GM19238 (cell line): ENCODE measurements around the gene ZNF362.
"Not testable (repeated sequence)": the region's sequence is repeated elsewhere in the genome, so short reads cannot be mapped to it uniquely, and the experiment has no call there.

Source experiments
- DNase-seq: peaks from one replicate; pipeline ENCODE4 v3.0.0; 2011; ENCODE audit warnings: low spot score; ENCODE audit not compliant: insufficient read length

ZNF362 gene

DNA sequence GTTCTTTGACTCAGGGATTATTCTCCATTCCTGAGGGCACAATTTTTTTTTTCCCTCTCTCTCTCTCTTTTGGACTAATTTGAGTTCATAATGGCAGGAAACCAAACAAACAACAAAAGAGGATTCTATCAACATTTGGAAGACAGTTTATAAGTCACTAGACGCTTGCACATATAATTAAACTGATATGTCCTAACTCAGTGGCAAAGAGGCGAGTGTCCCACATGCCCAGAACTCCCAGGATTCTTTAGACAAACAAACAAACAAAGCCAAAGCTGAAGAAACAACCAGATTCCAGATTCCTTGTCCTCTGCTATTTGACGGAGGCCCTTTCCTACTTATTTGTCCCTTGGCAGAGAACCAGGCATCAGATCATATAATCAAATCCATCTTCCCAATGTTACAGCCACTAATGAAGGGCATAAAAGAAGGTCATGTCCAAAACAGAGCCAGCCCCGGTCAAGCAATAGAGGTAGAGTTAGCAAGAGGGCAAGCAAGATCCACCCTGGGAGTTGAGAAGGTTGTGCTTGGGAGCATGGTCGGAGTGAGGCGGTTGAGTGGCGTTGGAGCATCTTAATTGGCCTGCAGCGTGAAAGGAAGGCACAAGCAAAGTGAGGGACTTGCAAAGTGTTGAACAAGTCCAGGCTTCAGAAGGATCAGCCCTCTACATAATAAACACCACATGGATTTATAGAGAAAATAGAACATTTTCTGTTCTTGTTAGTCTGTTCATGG lies 30.3 kb downstream of the ZNF362 start:
- no peak for DNase-seq

DNA sequence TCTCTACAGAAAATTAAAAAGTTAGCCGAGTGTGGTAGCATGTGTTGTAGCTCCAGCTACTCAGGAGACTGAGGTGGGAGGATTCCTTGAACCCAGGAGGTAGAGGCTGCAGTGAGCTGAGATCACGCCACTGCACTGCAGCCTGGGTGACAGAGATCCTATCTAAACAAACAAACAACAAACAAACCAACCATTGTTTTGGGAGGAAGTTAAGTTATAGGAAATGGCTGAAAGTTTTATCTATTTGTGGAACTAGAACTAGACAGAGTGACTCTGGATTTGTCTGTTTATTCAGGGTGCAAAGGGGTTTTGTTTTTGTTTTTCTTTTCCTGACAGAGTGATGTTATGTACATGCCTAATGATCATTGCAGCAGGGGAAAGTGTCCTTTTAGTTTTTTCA lies 31.0 kb downstream of the ZNF362 start:
- no peak for DNase-seq

DNA sequence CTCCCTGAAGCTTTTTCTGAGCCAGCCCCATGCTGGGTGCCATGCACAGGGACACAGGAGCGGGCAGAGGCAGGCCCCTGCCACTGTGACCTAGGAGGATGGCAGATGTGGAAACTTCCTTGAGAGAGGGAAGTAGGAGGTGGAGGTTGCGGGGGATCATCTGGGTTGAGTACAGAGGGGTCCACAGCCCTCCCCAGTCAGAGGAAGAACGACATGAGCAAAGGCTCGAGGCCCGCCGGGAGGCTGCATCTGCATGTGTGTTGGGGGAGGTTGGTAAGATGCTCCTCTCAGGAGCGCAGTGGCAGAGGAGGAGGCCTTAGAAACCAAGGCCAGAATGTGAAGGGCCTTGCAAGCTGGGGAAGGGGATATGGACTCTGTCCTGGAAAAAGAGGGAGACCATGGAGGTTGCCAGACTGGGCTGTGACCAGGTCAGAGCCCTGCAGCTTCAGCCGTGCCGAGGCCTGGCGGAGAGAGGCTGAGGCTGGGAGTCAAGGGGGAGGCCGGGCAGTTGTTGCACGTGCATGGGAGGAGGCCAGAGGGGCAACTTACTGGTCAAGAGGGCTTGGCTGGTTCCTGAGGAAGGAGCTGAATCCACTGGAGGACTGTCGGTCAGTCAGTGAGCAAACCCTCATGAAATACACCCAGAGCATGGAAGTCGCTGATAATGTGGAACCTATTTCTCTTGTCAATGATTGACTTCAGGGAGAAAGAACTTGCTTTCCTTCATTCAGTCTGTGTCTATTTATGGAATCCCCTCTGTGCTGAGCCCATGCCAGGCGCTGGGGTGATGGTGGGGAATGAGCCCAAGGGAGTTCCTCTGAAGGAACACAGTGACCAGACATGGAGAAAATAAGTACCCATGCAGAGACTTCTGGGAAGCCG lies 32.9 kb downstream of the ZNF362 start:
- no peak for DNase-seq

- no peak for DNase-seq
Observed at GRCh38 chr1:33289858-33290154, 33.5 kb downstream of the ZNF362 start.

- DNase-seq: not testable (repeated sequence)
Observed at GRCh38 chr1:33290615-33291014, 34.3 kb downstream of the ZNF362 start.

GRCh38 chr1:33292726-33293340 lies 36.5 kb downstream of the ZNF362 start:
- no peak for DNase-seq

GRCh38 chr1:33294071-33295010 lies 38.0 kb downstream of the ZNF362 start:
- DNase-seq: no peak

- no peak for DNase-seq
Observed at GRCh38 chr1:33295023-33295422, 38.7 kb downstream of the ZNF362 start.

DNA sequence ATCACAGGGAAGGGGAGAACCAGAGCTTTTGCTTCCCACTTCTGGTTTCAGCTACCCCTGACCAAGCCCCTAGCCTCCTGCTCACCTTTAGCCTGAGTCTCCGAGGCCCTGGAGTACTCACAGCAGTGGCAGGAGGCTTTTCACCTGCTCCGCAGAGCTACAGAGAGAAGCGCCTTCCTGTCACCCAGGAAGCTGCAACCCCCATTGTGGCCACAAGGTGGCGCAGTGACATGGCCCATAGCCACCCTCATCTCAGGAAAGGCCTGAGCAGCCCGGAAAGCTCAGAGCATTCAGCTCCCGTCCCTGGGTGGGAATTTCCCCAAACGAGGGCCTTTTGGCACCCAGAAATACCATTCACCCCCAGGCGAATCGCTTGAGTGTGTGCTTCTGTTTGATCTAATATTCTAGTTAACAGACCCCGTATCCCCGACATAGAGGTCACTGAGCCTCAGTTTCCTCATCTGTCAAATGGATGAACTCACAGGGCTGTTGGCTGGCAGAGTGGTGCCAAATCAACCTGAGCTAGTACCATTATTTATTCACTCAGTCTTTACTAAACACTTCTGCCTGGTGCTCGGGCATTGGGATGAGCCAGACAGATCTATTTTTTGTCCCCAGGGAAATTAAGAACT lies 39.3 kb downstream of the ZNF362 start:
- DNase-seq: peak; percentile 84

DNA sequence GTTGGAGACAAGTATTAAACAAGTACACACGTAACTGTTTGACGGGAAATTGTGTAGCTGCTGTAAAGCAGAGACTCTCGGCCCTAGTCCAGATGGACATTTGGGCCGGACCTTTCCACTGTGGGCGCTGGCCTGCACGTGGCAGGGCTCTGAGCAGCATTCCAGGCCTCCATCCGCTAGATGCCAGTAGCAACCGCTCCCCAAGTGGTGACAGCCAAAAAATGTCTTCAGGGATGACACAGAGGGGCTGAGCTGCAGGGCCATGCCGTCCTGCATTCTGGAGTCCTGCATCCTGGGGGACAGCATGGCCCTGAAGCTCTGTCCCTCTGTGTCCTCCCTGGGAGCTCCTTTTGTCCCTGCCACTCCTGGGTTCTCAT lies 39.8 kb downstream of the ZNF362 start:
- no peak for DNase-seq

GRCh38 chr1:33296824-33297223 lies 40.5 kb downstream of the ZNF362 start:
- DNase-seq: no peak

DNA sequence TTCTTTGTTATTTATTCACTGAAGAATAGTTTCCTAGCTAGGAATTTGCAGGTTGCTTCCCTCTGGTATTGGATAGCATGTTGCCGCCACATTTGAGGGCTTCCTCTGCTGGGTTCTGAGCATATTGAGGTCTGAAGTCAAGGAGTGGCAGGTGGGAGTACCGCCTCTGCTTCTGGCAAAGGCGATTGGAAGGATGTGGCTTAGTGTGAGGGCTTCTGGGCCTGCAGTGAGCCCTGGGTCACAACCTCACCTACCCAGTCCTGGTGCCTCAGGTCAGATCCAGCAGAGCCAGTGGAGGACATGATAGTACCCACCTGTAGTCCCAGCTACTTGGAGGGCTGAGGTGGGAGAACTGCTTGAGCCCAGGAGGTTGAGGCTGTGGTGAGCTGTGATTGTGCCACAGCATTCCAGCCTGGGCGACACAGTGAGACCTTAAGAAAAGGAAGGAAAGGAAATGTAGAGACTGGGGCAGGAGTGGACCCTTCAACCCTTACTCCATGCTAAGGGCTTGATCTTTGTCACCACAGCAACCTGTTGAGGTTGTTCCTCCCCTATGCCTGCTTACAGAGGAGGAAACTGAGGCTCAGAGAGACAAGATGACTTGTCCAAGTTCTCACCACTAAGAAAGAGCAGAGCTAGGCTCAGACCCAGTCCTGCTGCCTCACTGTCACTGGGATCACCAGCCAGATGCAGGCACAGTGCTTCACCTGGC lies 41.8 kb downstream of the ZNF362 start:
- no peak for DNase-seq

DNA sequence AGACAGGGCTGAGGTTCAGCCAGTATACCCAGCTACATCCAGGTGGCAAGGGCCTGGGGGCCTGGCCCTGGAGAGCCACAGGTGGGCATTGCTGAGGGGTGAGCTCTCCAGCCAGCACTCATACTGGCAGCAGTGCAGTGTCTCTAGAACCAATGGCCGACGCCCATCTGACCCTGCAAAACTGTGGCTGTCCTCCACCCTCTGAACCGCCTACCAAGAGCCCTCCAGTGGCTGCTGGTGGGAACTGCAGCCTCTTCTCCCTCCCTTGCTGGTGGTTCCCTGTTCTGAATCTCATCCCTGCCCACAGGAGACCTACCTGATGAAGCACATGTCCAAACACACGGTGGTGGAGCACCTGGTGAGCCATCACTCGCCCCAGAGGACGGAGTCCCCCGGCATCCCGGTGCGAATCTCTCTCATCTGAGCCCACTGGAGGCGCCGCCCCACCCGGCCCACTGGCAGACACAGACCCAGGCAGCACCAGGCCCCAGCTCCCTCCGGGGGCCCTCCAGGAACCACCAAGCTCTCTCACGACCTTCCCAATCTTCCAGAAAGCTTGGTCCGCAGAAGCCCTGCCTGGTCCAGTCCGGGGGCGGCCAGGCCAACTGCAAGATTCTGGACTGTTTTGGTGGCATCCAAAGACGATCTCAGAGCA lies 42.5 kb downstream of the ZNF362 start:
- DNase-seq: peak; percentile 68

GRCh38 chr1:33299461-33300155 lies 43.3 kb downstream of the ZNF362 start:
- no peak for DNase-seq

DNA sequence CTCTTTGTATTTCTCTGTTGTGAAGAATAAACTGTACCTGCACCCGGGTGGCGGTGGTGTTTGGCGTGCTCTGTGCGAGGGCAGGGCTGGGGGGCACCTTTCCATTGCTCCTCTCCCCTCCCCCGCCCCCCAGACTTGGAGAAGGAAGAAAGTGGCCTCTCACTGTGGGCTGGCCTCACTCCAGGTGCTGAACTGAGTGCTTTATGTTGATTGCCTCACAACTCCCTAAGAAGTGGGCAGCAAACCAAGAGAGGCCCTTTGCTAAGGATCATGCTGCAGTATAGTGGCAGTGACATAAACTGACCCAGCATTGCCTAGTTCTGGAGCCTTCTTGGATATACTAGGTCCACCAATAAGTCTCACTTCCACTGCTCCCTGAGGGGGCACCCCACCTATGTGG lies 44.4 kb downstream of the ZNF362 start:
- no peak for DNase-seq

DNA sequence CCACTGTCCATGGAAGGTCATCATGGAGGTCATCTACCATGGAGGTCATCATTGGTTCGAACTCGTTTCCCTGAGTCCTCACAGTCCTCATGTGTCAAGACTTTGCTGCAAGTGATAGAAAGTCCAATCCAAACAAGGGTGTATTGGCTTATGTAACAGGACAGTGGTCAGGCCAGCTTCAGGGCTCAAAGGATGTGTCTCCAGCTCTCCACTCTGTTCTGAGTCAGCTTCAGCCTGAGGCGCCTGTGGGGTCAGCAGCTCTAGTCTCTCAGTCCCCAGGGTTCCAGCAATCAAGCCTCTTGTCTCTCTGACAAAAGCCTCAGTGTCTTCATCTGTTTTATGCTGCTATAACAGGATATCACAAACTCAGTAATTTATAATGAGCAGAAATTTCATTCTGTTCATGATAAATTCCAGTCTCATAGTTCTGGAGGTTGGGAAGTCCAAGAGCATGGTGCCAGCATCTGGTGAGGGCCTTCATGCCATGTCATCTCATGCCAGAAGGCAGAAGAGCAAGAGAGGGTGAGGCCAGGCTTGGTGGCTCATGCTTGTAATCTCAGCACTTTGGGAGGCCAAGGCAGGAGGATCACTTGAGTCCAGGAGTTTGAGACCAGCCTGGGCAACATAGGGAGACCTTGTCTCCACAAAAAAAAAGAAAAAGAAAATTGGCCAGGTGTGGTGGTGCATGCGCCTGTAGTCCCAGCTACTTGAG lies 45.1 kb downstream of the ZNF362 start:
- no peak for DNase-seq

GRCh38 chr1:33302325-33302724 lies 46.0 kb downstream of the ZNF362 start:
- DNase-seq: no peak

- no peak for DNase-seq
Observed at GRCh38 chr1:33305016-33305415, 48.7 kb downstream of the ZNF362 start.
